Renal cortex interstitium (tissue), 11 donors: Measurements from ENCODE around the gene CENPL. TPM values are rescaled to one million over a fixed set of nuclear protein-coding genes. Genes with fewer than 3 reads are reported as not detected.
"Not testable (repeated sequence)": the region's sequence is repeated elsewhere in the genome, so short reads cannot be mapped to it uniquely, and the experiment has no call there.

Source experiments
- DNase-seq, 11 donors: peaks; one replicate each; pipeline ENCODE4 v3.0.0-alpha.2; 2013; ENCODE audit warnings: low read depth in 9 of 11, low spot score in 4 of 11; ENCODE audit errors: extremely low read depth in 1 of 11
- polyA plus RNA-seq, 3 donors: library from polyadenylated mRNA; unstranded; fragments of 120-200 nt; gene quantifications; one replicate each; pipeline ENCODE4 v1.2.1, GENCODE V29; 2013; ENCODE audit not compliant: insufficient read length in 3 of 3

CENPL gene
- polyA plus RNA-seq, 3 donors, result 9.7 to 13.0 (median 12.5) TPM

- DNase-seq, result no peak
Observed at GRCh38 chr1:173775578-173776226, 49.0 kb downstream of the CENPL start.

- no peak for DNase-seq
Observed at GRCh38 chr1:173771560-173771959, 53.1 kb downstream of the CENPL start.

GRCh38 chr1:173770330-173770729 lies 54.4 kb downstream of the CENPL start:
- DNase-seq, result not testable (repeated sequence)

GRCh38 chr1:173768827-173769226 lies 55.9 kb downstream of the CENPL start:
- no peak for DNase-seq

- no peak for DNase-seq
Observed at GRCh38 chr1:173768206-173768605, 56.5 kb downstream of the CENPL start.

- not testable (repeated sequence) for DNase-seq
Observed at GRCh38 chr1:173764331-173764730, 60.4 kb downstream of the CENPL start.

- DNase-seq, result no peak
Observed at GRCh38 chr1:173758980-173759379, 65.7 kb downstream of the CENPL start.

GRCh38 chr1:173758110-173758509 lies 66.6 kb downstream of the CENPL start:
- no peak for DNase-seq

- DNase-seq, result no peak
Observed at GRCh38 chr1:173757666-173758065, 67.0 kb downstream of the CENPL start.

- DNase-seq, result no peak
Observed at GRCh38 chr1:173753830-173754229, 70.9 kb downstream of the CENPL start.

Other genes starting within 250 kb of the CENPL start
- 1 to 10 TPM in 1 of 3 donors, under 1 TPM in 2; 0.25 to 1.3 (median 0.34) TPM for gene SLC9C2, start 221.8 kb downstream of the CENPL start, polyA plus RNA-seq
- not detected for gene TEX50, start 189.5 kb downstream of the CENPL start, polyA plus RNA-seq
- 1 to 10 TPM; 3.9 to 5.6 (median 4.7) TPM for gene ANKRD45, start 155.0 kb downstream of the CENPL start, polyA plus RNA-seq
- 10 to 100 TPM; 21.4 to 23.9 (median 22.5) TPM for gene KLHL20, start 109.9 kb downstream of the CENPL start, polyA plus RNA-seq
- 10 to 100 TPM; 24.5 to 27.4 (median 24.9) TPM for gene DARS2, start 210 bp downstream of the CENPL start, polyA plus RNA-seq
- 100 to 1,000 TPM; 562 to 661 (median 614) TPM for gene GAS5, start 43.1 kb upstream of the CENPL start, polyA plus RNA-seq
- gene ZBTB37, start 43.5 kb upstream of the CENPL start, polyA plus RNA-seq, result 10 to 100 TPM in 2 of 3 donors, 1 to 10 TPM in 1; 8.9 to 11.5 (median 10.1) TPM
- under 1 TPM; 0.40 to 0.79 (median 0.56) TPM for gene SERPINC1, start 92.4 kb upstream of the CENPL start, polyA plus RNA-seq
- gene RC3H1, start 197.5 kb upstream of the CENPL start, polyA plus RNA-seq, result 10 to 100 TPM; 11.8 to 15.3 (median 13.8) TPM